Measurements from ENCODE around the gene HTR3E.

- TF ChIP-seq, protein P1, sequence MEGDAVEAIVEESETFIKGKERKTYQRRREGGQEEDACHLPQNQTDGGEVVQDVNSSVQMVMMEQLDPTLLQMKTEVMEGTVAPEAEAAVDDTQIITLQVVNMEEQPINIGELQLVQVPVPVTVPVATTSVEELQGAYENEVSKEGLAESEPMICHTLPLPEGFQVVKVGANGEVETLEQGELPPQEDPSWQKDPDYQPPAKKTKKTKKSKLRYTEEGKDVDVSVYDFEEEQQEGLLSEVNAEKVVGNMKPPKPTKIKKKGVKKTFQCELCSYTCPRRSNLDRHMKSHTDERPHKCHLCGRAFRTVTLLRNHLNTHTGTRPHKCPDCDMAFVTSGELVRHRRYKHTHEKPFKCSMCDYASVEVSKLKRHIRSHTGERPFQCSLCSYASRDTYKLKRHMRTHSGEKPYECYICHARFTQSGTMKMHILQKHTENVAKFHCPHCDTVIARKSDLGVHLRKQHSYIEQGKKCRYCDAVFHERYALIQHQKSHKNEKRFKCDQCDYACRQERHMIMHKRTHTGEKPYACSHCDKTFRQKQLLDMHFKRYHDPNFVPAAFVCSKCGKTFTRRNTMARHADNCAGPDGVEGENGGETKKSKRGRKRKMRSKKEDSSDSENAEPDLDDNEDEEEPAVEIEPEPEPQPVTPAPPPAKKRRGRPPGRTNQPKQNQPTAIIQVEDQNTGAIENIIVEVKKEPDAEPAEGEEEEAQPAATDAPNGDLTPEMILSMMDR (IDR thresholded peaks at IDR 0.05; ENCODE audit: borderline replicate concordance, extremely low read depth, low read length, poor library complexity, severe bottlenecking) = no peak
- TF ChIP-seq EZH2 (IDR thresholded peaks at IDR 0.05; ENCODE audit: borderline replicate concordance, low read depth, low read length, severe bottlenecking) = no peak
Measured at GRCh38 chr3:184059424-184059823, 37.4 kb upstream of the HTR3E start.
